ENCODE results near the gene FZD8. TPM values are rescaled to one million over a fixed set of nuclear protein-coding genes. Genes with fewer than 3 reads are reported as not detected.

Gene FZD8
- polyA plus RNA-seq, 1 of the 3 experiments (the other 2 are of a cell fraction): 1.4 TPM

GRCh38 chr10:35606430-35606829, 35.7 kb downstream of the FZD8 start (continued):
- TF ChIP-seq, protein P1, sequence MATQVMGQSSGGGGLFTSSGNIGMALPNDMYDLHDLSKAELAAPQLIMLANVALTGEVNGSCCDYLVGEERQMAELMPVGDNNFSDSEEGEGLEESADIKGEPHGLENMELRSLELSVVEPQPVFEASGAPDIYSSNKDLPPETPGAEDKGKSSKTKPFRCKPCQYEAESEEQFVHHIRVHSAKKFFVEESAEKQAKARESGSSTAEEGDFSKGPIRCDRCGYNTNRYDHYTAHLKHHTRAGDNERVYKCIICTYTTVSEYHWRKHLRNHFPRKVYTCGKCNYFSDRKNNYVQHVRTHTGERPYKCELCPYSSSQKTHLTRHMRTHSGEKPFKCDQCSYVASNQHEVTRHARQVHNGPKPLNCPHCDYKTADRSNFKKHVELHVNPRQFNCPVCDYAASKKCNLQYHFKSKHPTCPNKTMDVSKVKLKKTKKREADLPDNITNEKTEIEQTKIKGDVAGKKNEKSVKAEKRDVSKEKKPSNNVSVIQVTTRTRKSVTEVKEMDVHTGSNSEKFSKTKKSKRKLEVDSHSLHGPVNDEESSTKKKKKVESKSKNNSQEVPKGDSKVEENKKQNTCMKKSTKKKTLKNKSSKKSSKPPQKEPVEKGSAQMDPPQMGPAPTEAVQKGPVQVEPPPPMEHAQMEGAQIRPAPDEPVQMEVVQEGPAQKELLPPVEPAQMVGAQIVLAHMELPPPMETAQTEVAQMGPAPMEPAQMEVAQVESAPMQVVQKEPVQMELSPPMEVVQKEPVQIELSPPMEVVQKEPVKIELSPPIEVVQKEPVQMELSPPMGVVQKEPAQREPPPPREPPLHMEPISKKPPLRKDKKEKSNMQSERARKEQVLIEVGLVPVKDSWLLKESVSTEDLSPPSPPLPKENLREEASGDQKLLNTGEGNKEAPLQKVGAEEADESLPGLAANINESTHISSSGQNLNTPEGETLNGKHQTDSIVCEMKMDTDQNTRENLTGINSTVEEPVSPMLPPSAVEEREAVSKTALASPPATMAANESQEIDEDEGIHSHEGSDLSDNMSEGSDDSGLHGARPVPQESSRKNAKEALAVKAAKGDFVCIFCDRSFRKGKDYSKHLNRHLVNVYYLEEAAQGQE (IDR thresholded peaks at IDR 0.05; ENCODE audit: low read depth, low read length): no peak
- TF ChIP-seq GATA2 (CRISPR knock-in tag; IDR thresholded peaks at IDR 0.05) (no peak), IRF3 (IDR thresholded peaks at IDR 0.05; ENCODE audit: low read depth, low read length) (no peak), GABPA (IDR thresholded peaks at IDR 0.05; ENCODE audit: low read depth) (no peak), EP300 (IDR thresholded peaks at IDR 0.05; ENCODE audit: borderline replicate concordance in 1 of 2, low read depth in 1 of 2, low read length in 1 of 2) (no peak), SMC3 (IDR thresholded peaks at IDR 0.05; ENCODE audit: low read depth, low read length) (no peak)
- TF ChIP-seq, protein P2, sequence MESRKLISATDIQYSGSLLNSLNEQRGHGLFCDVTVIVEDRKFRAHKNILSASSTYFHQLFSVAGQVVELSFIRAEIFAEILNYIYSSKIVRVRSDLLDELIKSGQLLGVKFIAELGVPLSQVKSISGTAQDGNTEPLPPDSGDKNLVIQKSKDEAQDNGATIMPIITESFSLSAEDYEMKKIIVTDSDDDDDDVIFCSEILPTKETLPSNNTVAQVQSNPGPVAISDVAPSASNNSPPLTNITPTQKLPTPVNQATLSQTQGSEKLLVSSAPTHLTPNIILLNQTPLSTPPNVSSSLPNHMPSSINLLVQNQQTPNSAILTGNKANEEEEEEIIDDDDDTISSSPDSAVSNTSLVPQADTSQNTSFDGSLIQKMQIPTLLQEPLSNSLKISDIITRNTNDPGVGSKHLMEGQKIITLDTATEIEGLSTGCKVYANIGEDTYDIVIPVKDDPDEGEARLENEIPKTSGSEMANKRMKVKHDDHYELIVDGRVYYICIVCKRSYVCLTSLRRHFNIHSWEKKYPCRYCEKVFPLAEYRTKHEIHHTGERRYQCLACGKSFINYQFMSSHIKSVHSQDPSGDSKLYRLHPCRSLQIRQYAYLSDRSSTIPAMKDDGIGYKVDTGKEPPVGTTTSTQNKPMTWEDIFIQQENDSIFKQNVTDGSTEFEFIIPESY (IDR thresholded peaks at IDR 0.05; ENCODE audit: borderline replicate concordance, low read depth): no peak

DNA sequence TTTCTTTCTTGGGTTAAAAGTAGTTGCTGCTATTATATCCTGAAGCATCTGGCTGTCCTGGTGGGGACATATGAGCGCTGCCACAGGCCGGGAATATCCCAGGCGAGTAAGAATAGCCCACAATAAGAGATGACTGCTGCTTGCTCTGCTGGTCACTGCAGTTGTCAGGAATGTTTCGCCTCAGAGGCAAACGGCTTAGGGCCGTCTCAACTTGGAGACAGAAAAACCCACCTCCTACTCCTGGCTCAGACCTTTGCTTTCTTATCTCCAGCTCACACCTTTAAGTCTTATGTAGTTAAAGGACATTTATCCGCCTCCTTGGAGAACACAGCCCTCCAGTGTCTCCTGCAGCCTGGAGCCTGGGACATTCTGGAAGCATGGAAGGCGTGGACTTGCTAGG, 36.9 kb downstream of the FZD8 start, which contains the start of gene GJD4:
Gene GJD4, plus strand, starts transcription at position 151 of the 400 bp plus-strand sequence. Its CDS starts 227 bp downstream, at position 378.
- ChIA-PET POLR2A (no interaction called here), CTCF (interaction anchor here (1.6 kb wide), 1 partner anchor 30 kb away, joined by 7 read pairs; no protein-coding TSS in a partner anchor)
- no peak within 1 kb of the TSS for H3K4me2 ChIP-seq
- no peaks in the 10 kb centered on the region for H4K20me1 ChIP-seq (ENCODE audit: insufficient read depth)
- H3K36me3 ChIP-seq (replicated peaks in 1 of 2; ENCODE audit: control insufficient read depth in 1 of 2, insufficient read depth in 2 of 2, low read length in 1 of 2): no peaks in the 10 kb centered on the region
- no peaks in the 10 kb centered on the region for H3K79me2 ChIP-seq (ENCODE audit: insufficient read depth)
- H3F3A ChIP-seq (replicated peaks; ENCODE audit: insufficient read depth): no peaks in the 10 kb centered on the region
- TF ChIP-seq CHD2 (IDR thresholded peaks at IDR 0.05; ENCODE audit: low read length, partially characterized antibody) (no peak), NFIC (IDR thresholded peaks at IDR 0.05; ENCODE audit: borderline replicate concordance) (no peak), FOSL2 (IDR thresholded peaks at IDR 0.05; ENCODE audit: borderline replicate concordance, low read depth) (no peak), TAF1 (IDR thresholded peaks at IDR 0.05; ENCODE audit: borderline replicate concordance, low read depth, low read length) (no peak)
- H3K27me3 ChIP-seq (ENCODE audit: insufficient read depth): no peaks in the 10 kb centered on the region; the same call in 1 of the 2 replicates
- DNase-seq: no peak
- H3K4me1 ChIP-seq (ENCODE audit: control insufficient read depth in 1 of 2, insufficient read depth in 2 of 2, low read depth in 1 of 2, low read length in 1 of 2): peaks cover 0 to 9% of the 10 kb centered on the region in 2 experiments; a peak in 1 of 4 replicates
- no peak within 1 kb of the TSS for H3K9ac ChIP-seq
- no peak within 1 kb of the TSS for H2AFZ ChIP-seq (ENCODE audit: low read depth)
- H3K27ac ChIP-seq (ENCODE audit: low read depth in 2 of 2, low read length in 1 of 2): no peak within 1 kb of the TSS
- WGBS (ENCODE audit: low lambda C conversion rate): 79% methylated on average over 8 of the region's 8 CpGs
- no peaks in the 10 kb centered on the region for H3K9me2 ChIP-seq
- no peak within 1 kb of the TSS for H3K4me3 ChIP-seq (ENCODE audit: low read depth in 2 of 2, low read length in 1 of 2)
- H3K9me3 ChIP-seq: no peaks in the 10 kb centered on the region

All from SK-N-SH (cell line).